ENCODE results near the gene FAH. TPM values are rescaled to one million over a fixed set of nuclear protein-coding genes. Genes with fewer than 3 reads are reported as not detected.

Gene FAH
- total and polyA plus RNA-seq, 9 of the 15 experiments (the other 6 are each of a cell fraction or from before 2014, with no cell fraction given): 66.8 to 310 (median 103) TPM

DNA sequence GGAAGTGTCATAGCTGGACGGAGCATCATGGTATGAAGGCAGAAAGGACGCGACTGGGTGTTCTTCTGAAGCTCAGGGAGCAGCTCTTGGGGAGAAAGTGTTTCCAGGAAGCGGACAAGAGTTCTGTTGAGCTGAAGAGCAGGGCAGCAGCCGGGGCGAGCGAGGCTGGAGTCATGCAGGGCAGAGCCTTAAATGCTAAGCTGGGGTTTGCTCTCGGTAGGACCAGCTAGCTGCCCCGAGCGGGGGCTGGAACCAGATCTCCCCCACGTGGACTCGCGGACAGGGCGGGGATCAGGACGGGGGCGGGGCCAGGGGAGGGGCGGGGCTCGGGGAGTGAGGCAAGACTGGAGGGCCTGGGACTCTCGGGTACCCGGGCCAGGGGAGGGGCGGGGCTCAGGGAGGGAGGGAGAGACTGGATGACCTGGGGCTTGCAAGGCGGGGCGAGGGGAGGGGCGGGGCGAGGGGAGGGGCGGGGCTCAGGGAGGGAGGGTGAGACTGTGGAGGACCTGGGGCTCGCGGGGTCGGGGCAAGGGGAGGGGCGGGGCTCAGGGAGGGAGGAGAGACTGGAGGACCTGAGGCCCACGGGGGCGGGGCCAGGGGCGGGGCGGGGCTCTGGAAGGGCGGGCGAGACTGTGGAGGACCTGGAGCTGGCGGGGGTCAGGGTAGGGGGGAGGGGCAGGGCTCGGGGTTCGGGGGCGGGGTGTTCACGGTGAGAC is 461 bp upstream of the FAH start (continued):
- TF ChIP-seq, protein P1, sequence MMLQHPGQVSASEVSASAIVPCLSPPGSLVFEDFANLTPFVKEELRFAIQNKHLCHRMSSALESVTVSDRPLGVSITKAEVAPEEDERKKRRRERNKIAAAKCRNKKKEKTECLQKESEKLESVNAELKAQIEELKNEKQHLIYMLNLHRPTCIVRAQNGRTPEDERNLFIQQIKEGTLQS (IDR thresholded peaks at IDR 0.05): no peak
- TF ChIP-seq, protein P1 (CRISPR knock-in tag; conservative IDR thresholded peaks at IDR 0.05): no peak
- TF ChIP-seq NEUROD1 (IDR thresholded peaks at IDR 0.05; ENCODE audit: borderline replicate concordance, low read depth, low read length, partially characterized antibody): no peak
- TF ChIP-seq, protein P2, sequence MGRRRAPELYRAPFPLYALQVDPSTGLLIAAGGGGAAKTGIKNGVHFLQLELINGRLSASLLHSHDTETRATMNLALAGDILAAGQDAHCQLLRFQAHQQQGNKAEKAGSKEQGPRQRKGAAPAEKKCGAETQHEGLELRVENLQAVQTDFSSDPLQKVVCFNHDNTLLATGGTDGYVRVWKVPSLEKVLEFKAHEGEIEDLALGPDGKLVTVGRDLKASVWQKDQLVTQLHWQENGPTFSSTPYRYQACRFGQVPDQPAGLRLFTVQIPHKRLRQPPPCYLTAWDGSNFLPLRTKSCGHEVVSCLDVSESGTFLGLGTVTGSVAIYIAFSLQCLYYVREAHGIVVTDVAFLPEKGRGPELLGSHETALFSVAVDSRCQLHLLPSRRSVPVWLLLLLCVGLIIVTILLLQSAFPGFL (CRISPR knock-in tag; IDR thresholded peaks at IDR 0.05): no peak
- peak in 1 of 2 experiments; percentile 20; a peak in 1 of 4 replicates for TF ChIP-seq SIN3A (IDR thresholded peaks at IDR 0.05; ENCODE audit: borderline replicate concordance in 2 of 2, control insufficient read depth in 1 of 2, low read depth in 2 of 2, low read length in 2 of 2)
- peak; percentile 31; the same call in 1 of the 2 replicates for TF ChIP-seq PHF8 (IDR thresholded peaks at IDR 0.05; ENCODE audit: borderline replicate concordance, low read length)
- TF ChIP-seq, protein P3, sequence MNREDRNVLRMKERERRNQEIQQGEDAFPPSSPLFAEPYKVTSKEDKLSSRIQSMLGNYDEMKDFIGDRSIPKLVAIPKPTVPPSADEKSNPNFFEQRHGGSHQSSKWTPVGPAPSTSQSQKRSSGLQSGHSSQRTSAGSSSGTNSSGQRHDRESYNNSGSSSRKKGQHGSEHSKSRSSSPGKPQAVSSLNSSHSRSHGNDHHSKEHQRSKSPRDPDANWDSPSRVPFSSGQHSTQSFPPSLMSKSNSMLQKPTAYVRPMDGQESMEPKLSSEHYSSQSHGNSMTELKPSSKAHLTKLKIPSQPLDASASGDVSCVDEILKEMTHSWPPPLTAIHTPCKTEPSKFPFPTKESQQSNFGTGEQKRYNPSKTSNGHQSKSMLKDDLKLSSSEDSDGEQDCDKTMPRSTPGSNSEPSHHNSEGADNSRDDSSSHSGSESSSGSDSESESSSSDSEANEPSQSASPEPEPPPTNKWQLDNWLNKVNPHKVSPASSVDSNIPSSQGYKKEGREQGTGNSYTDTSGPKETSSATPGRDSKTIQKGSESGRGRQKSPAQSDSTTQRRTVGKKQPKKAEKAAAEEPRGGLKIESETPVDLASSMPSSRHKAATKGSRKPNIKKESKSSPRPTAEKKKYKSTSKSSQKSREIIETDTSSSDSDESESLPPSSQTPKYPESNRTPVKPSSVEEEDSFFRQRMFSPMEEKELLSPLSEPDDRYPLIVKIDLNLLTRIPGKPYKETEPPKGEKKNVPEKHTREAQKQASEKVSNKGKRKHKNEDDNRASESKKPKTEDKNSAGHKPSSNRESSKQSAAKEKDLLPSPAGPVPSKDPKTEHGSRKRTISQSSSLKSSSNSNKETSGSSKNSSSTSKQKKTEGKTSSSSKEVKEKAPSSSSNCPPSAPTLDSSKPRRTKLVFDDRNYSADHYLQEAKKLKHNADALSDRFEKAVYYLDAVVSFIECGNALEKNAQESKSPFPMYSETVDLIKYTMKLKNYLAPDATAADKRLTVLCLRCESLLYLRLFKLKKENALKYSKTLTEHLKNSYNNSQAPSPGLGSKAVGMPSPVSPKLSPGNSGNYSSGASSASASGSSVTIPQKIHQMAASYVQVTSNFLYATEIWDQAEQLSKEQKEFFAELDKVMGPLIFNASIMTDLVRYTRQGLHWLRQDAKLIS (CRISPR knock-in tag; IDR thresholded peaks at IDR 0.05): 0 out of 2 replicates have a peak, but pooled peaks have one; percentile 72
- TF ChIP-seq, protein P4, sequence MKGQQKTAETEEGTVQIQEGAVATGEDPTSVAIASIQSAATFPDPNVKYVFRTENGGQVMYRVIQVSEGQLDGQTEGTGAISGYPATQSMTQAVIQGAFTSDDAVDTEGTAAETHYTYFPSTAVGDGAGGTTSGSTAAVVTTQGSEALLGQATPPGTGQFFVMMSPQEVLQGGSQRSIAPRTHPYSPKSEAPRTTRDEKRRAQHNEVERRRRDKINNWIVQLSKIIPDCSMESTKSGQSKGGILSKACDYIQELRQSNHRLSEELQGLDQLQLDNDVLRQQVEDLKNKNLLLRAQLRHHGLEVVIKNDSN (CRISPR knock-in tag; IDR thresholded peaks at IDR 0.05): peak; percentile 28; the same call in 1 of the 2 replicates
- TF ChIP-seq, protein P5, sequence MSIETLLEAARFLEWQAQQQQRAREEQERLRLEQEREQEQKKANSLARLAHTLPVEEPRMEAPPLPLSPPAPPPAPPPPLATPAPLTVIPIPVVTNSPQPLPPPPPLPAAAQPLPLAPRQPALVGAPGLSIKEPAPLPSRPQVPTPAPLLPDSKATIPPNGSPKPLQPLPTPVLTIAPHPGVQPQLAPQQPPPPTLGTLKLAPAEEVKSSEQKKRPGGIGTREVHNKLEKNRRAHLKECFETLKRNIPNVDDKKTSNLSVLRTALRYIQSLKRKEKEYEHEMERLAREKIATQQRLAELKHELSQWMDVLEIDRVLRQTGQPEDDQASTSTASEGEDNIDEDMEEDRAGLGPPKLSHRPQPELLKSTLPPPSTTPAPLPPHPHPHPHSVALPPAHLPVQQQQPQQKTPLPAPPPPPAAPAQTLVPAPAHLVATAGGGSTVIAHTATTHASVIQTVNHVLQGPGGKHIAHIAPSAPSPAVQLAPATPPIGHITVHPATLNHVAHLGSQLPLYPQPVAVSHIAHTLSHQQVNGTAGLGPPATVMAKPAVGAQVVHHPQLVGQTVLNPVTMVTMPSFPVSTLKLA (conservative IDR thresholded peaks at IDR 0.05): peak; percentile 60 to 71
- TF ChIP-seq SMARCC2 (IDR thresholded peaks at IDR 0.05; ENCODE audit: low read depth): no peak
- TF ChIP-seq EGR1 (conservative IDR thresholded peaks at IDR 0.05): 0 out of 2 replicates have a peak, but pooled peaks have one; percentile 24

All from K562 (cell line).